Activated CD8-positive, alpha-beta memory T cell treated with anti-CD3 and anti-CD28 coated beads, Interleukin-2, amount 50 U/mL, for 24 hours (primary cell): Measurements from ENCODE around the gene PLIN4.
"Not testable (repeated sequence)": the region's sequence is repeated elsewhere in the genome, so short reads cannot be mapped to it uniquely, and the experiment has no call there.

Source experiments
- DNase-seq: peaks from one replicate; pipeline ENCODE4 v3.0.0-alpha.2; 2020; ENCODE audit errors: extremely low read depth

The PLIN4 gene

GRCh38 chr19:4527377-4527776 lies 9.1 kb upstream of the PLIN4 start:
- DNase-seq: not testable (repeated sequence)

- no peak for DNase-seq
Measured at GRCh38 chr19:4525563-4526002, 7.3 kb upstream of the PLIN4 start.

GRCh38 chr19:4524808-4525562 lies 6.7 kb upstream of the PLIN4 start:
- peak; percentile 39 for DNase-seq

- no peak for DNase-seq
Measured at GRCh38 chr19:4523306-4524110, 5.2 kb upstream of the PLIN4 start.

- DNase-seq: no peak
Measured at GRCh38 chr19:4522291-4523002, 4.2 kb upstream of the PLIN4 start.

- no peak for DNase-seq
Measured at GRCh38 chr19:4521888-4522242, 3.6 kb upstream of the PLIN4 start.

- DNase-seq: no peak
Measured at GRCh38 chr19:4521170-4521887, 3.0 kb upstream of the PLIN4 start.

- DNase-seq: no peak
Measured at GRCh38 chr19:4519521-4520277, 1.4 kb upstream of the PLIN4 start.

GRCh38 chr19:4519172-4519496 lies 848 bp upstream of the PLIN4 start:
- no peak for DNase-seq

GRCh38 chr19:4517451-4518057 lies 732 bp downstream of the PLIN4 start:
- no peak for DNase-seq

- DNase-seq: no peak
Measured at GRCh38 chr19:4516939-4517300, 1.4 kb downstream of the PLIN4 start.

- no peak for DNase-seq
Measured at GRCh38 chr19:4516199-4516938, 1.9 kb downstream of the PLIN4 start.

- DNase-seq: no peak
Measured at GRCh38 chr19:4515732-4516131, 2.6 kb downstream of the PLIN4 start.

GRCh38 chr19:4513248-4513647 lies 5.0 kb downstream of the PLIN4 start:
- DNase-seq: no peak

GRCh38 chr19:4512070-4512469 lies 6.2 kb downstream of the PLIN4 start:
- DNase-seq: no peak

- DNase-seq: no peak
Measured at GRCh38 chr19:4511300-4512054, 6.8 kb downstream of the PLIN4 start.

GRCh38 chr19:4510435-4511255 lies 7.6 kb downstream of the PLIN4 start:
- DNase-seq: no peak

- DNase-seq: no peak
Measured at GRCh38 chr19:4508698-4509097, 9.6 kb downstream of the PLIN4 start.

- no peak for DNase-seq
Measured at GRCh38 chr19:4507804-4508203, 10.5 kb downstream of the PLIN4 start.
